ENCODE results near the gene MON2. TPM values are rescaled to one million over a fixed set of nuclear protein-coding genes. Genes with fewer than 3 reads are reported as not detected.
"Not testable (repeated sequence)": the region's sequence is repeated elsewhere in the genome, so short reads cannot be mapped to it uniquely, and the experiment has no call there.

MON2 gene
- polyA plus RNA-seq, 1 experiment, result 7.8 TPM

- TF ChIP-seq CTCF (IDR thresholded peaks at IDR 0.05; ENCODE audit: insufficient read depth, low read depth, low read length), result no peak
- POLR2A ChIA-PET, result no interaction called here
- Histone ChIP-seq H3K36me3 (ENCODE audit: control insufficient read depth, insufficient read depth, low read length) (no peaks in the 10 kb centered on the region), H3K27me3 (ENCODE audit: control insufficient read depth, insufficient read depth, low read length) (peaks cover 2% of the 10 kb centered on the region; the same call in 1 of the 2 replicates), H3K4me3 (ENCODE audit: low read depth, low read length) (no peak overlapping the region)
- CTCF ChIA-PET, result interaction anchor here (1.4 to 2.7 kb wide), 3 partner anchors 10 to 350 kb away, joined by 3 to 20 read pairs (median 12); no protein-coding TSS in a partner anchor
- no peak for DNase-seq (ENCODE audit: low read depth)
Measured at GRCh38 chr12:62448436-62448835, 18.2 kb upstream of the MON2 start.

GRCh38 chr12:62455429-62455828 is 11.2 kb upstream of the MON2 start:
- H3K27me3 ChIP-seq (ENCODE audit: control insufficient read depth, insufficient read depth, low read length); POLR2A ChIA-PET: not testable (repeated sequence)
- CTCF ChIA-PET, result interaction anchor here (1.2 kb wide), 1 partner anchor 18 kb away, joined by 3 read pairs; no protein-coding TSS in a partner anchor

GRCh38 chr12:62458626-62459025 is 8.0 kb upstream of the MON2 start:
- POLR2A ChIA-PET, result interaction anchor here (0.6 kb wide), 1 partner anchor 145 kb away, joined by 3 read pairs; no protein-coding TSS in a partner anchor
- no peak for TF ChIP-seq CTCF (IDR thresholded peaks at IDR 0.05; ENCODE audit: insufficient read depth, low read depth, low read length)
- DNase-seq (ENCODE audit: low read depth), result no peak
- H3K4me3 ChIP-seq (ENCODE audit: low read depth, low read length), result no peak overlapping the region
- no peaks in the 10 kb centered on the region for H3K36me3 ChIP-seq (ENCODE audit: control insufficient read depth, insufficient read depth, low read length)
- CTCF ChIA-PET, result interaction anchor here (1.4 kb wide), 1 partner anchor 23 kb away, joined by 6 read pairs; no protein-coding TSS in a partner anchor
- H3K27me3 ChIP-seq (ENCODE audit: control insufficient read depth, insufficient read depth, low read length), result no peaks in the 10 kb centered on the region

More at GRCh38 chr12:62455429-62455828, 11.2 kb upstream of the MON2 start:
- not testable (repeated sequence) for H3K36me3 ChIP-seq (ENCODE audit: control insufficient read depth, insufficient read depth, low read length); H3K4me3 ChIP-seq (ENCODE audit: low read depth, low read length); DNase-seq (ENCODE audit: low read depth)

GRCh38 chr12:62459976-62460375 is 6.7 kb upstream of the MON2 start:
- no peaks in the 10 kb centered on the region for H3K36me3 ChIP-seq (ENCODE audit: control insufficient read depth, insufficient read depth, low read length)
- no peak overlapping the region for H3K4me3 ChIP-seq (ENCODE audit: low read depth, low read length)
- H3K27me3 ChIP-seq (ENCODE audit: control insufficient read depth, insufficient read depth, low read length), result no peaks in the 10 kb centered on the region
- no peak for TF ChIP-seq CTCF (IDR thresholded peaks at IDR 0.05; ENCODE audit: insufficient read depth, low read depth, low read length)
- CTCF ChIA-PET, result no interaction called here
- DNase-seq (ENCODE audit: low read depth), result no peak
- POLR2A ChIA-PET, result no interaction called here

- H3K4me3 ChIP-seq (ENCODE audit: low read depth, low read length); POLR2A ChIA-PET; DNase-seq (ENCODE audit: low read depth); H3K36me3 ChIP-seq (ENCODE audit: control insufficient read depth, insufficient read depth, low read length); H3K27me3 ChIP-seq (ENCODE audit: control insufficient read depth, insufficient read depth, low read length): not testable (repeated sequence)
- CTCF ChIA-PET, result interaction anchor here (1.3 to 1.5 kb wide), 2 partner anchors 24 to 26 kb away, joined by 3 to 4 read pairs; no protein-coding TSS in a partner anchor
Measured at GRCh38 chr12:62461171-62461837, 5.3 kb upstream of the MON2 start.

- DNase-seq (ENCODE audit: low read depth); H3K27me3 ChIP-seq (ENCODE audit: control insufficient read depth, insufficient read depth, low read length); H3K36me3 ChIP-seq (ENCODE audit: control insufficient read depth, insufficient read depth, low read length); POLR2A ChIA-PET; H3K4me3 ChIP-seq (ENCODE audit: low read depth, low read length): not testable (repeated sequence)
- CTCF ChIA-PET, result interaction anchor here (1.3 kb wide), 1 partner anchor 28 kb away, joined by 5 read pairs; no protein-coding TSS in a partner anchor
Measured at GRCh38 chr12:62463252-62463651, 3.4 kb upstream of the MON2 start.
